Esophagus squamous epithelium (tissue), 4 donors: Measurements from ENCODE around the gene DAPP1.
A peak's percentile ranks its signal among the peaks of the same experiment; 100 is the strongest.

Experiments
- CTCF ChIP-seq, 6 experiments: fragments of 450-650 bp in 4 of 6; fragments of 200-600 bp in 2 of 6; sonication (generic) in 2 of 6; IDR thresholded peaks; one replicate each; pipeline ENCODE4 v1.5.1; 2016 to 2019; ENCODE audit warnings: antibody characterized with exemption in 6 of 6, mild to moderate bottlenecking in 4 of 6, moderate library complexity in 4 of 6
- POLR2A ChIP-seq, 4 donors: fragments of 450-650 bp; IDR thresholded peaks; one replicate each; pipeline ENCODE4 v1.6.1; 2017; ENCODE audit warnings: antibody characterized with exemption in 4 of 4, mild to moderate bottlenecking in 4 of 4, moderate library complexity in 3 of 4

GRCh38 chr4:99847362-99847976 lies 30.8 kb downstream of the DAPP1 start:
- TF ChIP-seq CTCF (IDR thresholded peaks at IDR 0.05) (no peak), POLR2A (IDR thresholded peaks at IDR 0.05) (peak in 1 of 4 donors; percentile 7)
